ENCODE measurements around the gene KRTAP3-1. TPM values are rescaled to one million over a fixed set of nuclear protein-coding genes. Genes with fewer than 3 reads are reported as not detected.

Gene KRTAP3-1
- total RNA-seq, 1 donor from 2014 or later = not detected

DNA sequence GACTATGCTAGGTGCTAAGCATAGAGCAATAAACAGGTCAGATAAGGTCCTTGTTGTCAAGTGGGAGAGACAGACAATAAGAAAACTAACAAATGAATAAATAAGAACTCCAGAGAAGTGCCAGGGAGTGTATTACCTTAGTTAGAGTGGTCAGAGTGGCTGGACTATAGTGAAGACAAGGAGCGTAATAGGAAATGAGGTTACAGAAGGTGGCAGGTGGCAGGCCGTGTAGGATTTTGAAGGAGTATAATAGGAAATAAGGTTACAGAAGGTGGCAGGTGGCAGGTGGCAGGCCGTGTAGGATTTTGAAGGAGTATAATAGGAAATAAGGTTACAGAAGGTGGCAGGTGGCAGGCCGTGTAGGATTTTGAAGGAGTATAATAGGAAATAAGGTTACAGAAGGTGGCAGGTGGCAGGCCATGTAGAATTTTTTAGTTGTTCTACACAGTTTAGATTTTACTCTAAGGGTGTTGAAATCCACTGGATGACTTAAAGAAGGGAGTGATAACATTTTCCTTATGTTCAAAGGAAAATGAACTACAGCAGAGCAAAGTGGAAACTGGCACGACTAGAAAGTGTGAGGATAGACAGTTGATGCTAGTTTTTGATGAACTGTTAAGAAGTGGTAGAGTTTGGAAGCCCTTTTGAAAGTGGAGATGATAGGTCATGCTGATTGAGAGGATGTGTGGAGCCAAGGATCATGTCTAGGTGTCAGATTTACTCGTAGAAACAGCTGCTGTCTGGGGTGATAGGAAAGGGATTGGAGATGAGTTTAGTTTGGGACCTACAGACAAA lies 3.6 kb upstream of the KRTAP3-1 start:
- Mint-ChIP-seq H3K27ac (no peak overlapping the region), H3K36me3 (no peaks in the 10 kb centered on the region), H3K9me3 (no peaks in the 10 kb centered on the region), H3K4me1 (ENCODE audit: unreplicated experiment) (peaks cover 18% of the 10 kb centered on the region), H3K27me3 (no peaks in the 10 kb centered on the region), H3K4me3 (no peak overlapping the region)
- no peak for DNase-seq (ENCODE audit: extremely low spot score, unreplicated experiment)
- TF ChIP-seq, protein P1, sequence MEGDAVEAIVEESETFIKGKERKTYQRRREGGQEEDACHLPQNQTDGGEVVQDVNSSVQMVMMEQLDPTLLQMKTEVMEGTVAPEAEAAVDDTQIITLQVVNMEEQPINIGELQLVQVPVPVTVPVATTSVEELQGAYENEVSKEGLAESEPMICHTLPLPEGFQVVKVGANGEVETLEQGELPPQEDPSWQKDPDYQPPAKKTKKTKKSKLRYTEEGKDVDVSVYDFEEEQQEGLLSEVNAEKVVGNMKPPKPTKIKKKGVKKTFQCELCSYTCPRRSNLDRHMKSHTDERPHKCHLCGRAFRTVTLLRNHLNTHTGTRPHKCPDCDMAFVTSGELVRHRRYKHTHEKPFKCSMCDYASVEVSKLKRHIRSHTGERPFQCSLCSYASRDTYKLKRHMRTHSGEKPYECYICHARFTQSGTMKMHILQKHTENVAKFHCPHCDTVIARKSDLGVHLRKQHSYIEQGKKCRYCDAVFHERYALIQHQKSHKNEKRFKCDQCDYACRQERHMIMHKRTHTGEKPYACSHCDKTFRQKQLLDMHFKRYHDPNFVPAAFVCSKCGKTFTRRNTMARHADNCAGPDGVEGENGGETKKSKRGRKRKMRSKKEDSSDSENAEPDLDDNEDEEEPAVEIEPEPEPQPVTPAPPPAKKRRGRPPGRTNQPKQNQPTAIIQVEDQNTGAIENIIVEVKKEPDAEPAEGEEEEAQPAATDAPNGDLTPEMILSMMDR (conservative IDR thresholded peaks at IDR 0.05) = no peak

DNA sequence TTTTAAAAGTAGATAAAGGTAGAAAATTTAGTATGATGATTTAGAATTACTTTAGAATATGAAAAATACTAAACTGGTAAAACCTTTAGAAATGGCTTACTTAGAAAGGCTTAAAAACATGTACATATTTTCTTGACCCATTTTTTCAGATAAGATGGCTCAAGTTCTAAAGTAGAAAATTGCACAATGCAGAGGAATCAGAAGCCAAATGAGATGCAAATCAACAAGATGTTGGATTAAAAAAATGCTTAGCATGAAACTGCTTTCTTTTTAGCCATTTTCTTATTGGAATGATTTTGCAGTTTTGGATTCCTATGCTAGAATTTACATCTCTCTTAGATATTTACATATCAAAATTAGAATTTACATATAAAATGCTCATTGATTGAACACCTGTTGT lies 1.5 kb upstream of the KRTAP3-1 start:
- Mint-ChIP-seq H3K4me3 (no peak overlapping the region), H3K27me3 (no peaks in the 10 kb centered on the region), H3K36me3 (no peaks in the 10 kb centered on the region), H3K27ac (no peak overlapping the region), H3K4me1 (ENCODE audit: unreplicated experiment) (peaks cover 21% of the 10 kb centered on the region), H3K9me3 (no peaks in the 10 kb centered on the region)
- no peak for DNase-seq (ENCODE audit: extremely low spot score, unreplicated experiment)
- TF ChIP-seq, protein P1 (conservative IDR thresholded peaks at IDR 0.05) = no peak

DNA sequence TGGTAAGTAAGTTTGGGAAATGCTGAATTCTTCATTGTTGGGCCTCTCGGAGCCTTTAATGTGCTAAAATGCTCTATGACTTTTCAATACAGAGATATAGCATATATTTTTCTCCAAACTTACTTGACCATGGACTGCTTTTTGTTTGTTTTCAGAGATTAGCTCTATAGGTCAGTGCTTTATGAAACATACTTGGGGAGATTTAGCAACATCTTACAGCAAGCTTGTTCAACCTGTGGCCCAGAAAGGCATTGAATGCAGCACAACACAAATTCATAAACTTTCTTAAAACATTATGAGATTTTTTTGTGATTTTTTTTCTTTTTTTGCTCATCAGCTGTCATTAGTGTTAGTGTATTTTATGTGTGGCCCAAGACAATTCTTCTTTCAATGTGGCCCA lies 1.0 kb upstream of the KRTAP3-1 start:
- H3K27me3 Mint-ChIP-seq = no peaks in the 10 kb centered on the region
- TF ChIP-seq, protein P1 (conservative IDR thresholded peaks at IDR 0.05) = no peak

DNA sequence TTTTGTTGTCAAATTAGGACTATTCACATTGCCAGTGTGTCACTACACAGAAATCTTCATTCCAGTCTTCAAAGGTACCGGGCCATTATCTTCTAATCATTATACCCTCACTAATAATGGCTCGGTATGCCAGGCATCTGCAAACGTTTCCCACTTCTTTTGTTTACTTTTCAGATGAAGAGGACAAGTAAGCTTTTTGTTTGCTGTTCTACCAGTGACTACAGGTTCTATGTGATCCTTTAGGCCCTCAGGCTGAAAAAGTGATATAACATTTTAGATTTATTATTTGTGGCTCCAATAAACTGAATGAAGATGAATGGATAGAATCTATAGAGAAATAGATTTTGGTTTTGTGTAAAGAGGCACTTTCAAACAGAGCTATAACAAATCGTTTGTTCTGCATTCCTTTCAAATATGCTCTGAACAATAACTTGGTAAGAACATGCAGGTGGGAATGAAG lies 403 bp upstream of the KRTAP3-1 start:
- TF ChIP-seq, protein P1 (conservative IDR thresholded peaks at IDR 0.05) = no peak
- no peak for DNase-seq (ENCODE audit: extremely low spot score, unreplicated experiment)
- Mint-ChIP-seq H3K4me1 (ENCODE audit: unreplicated experiment) (peaks cover 21% of the 10 kb centered on the region), H3K27ac (peak overlapping the region; percentile 38), H3K4me3 (no peak overlapping the region), H3K27me3 (no peaks in the 10 kb centered on the region), H3K9me3 (no peaks in the 10 kb centered on the region), H3K36me3 (no peaks in the 10 kb centered on the region)

More for the DNA sequence above, 1.0 kb upstream of the KRTAP3-1 start:
- Mint-ChIP-seq H3K9me3 (no peaks in the 10 kb centered on the region), H3K4me1 (ENCODE audit: unreplicated experiment) (peaks cover 21% of the 10 kb centered on the region), H3K27ac (no peak overlapping the region), H3K4me3 (no peak overlapping the region), H3K36me3 (no peaks in the 10 kb centered on the region)
- DNase-seq (ENCODE audit: extremely low spot score, unreplicated experiment) = no peak

DNA sequence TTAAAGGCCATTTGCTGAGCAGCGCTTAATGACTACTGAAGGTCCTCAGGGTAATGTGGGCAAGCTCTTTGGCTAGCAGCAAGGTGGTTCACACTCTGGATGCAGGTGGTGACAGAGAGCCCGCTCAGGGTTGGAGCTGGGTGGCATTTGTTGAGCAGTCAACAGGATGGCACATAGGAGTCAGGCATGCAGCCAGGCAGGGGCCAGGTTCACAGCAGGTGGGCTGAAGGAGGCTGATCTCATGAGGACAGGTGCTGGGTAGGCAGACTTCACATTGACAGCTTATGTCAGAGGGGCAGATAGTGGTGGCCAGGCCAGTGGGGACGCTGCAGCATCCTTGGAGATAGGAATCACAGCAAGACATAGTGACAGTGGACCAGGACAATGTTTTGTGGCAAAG lies 4.5 kb downstream of the KRTAP3-1 start:
- TF ChIP-seq, protein P1 (conservative IDR thresholded peaks at IDR 0.05) = no peak
- no peak for DNase-seq (ENCODE audit: extremely low spot score, unreplicated experiment)
- Mint-ChIP-seq H3K27me3 (no peaks in the 10 kb centered on the region), H3K36me3 (no peaks in the 10 kb centered on the region), H3K27ac (no peak overlapping the region), H3K4me3 (no peak overlapping the region), H3K4me1 (ENCODE audit: unreplicated experiment) (peaks cover 12% of the 10 kb centered on the region), H3K9me3 (peaks cover 4% of the 10 kb centered on the region)

Data from type B pancreatic cell (in vitro differentiated cells).